ENCODE measurements around the gene DUSP23. TPM values are rescaled to one million over a fixed set of nuclear protein-coding genes. Genes with fewer than 3 reads are reported as not detected.

Gene DUSP23
- total RNA-seq, 1 experiment from 2014 or later, result 35.8 TPM

- Histone ChIP-seq H3K27ac (ENCODE audit: low read depth, low read length) (no peak overlapping the region), H3K79me2 (ENCODE audit: insufficient read depth, low read length) (no peaks in the 10 kb centered on the region), H3K9ac (ENCODE audit: low read length) (no peak overlapping the region), H3K9me3 (ENCODE audit: control insufficient read depth in 1 of 2, insufficient read depth in 1 of 2, low read depth in 1 of 2, low read length in 2 of 2) (no peaks in the 10 kb centered on the region), H4K20me1 (ENCODE audit: insufficient read depth) (no peaks in the 10 kb centered on the region), H3K4me1 (ENCODE audit: control insufficient read depth in 1 of 2, insufficient read depth in 2 of 2, low read length in 2 of 2) (no peaks in the 10 kb centered on the region), H3K36me3 (ENCODE audit: control insufficient read depth in 1 of 2, insufficient read depth in 2 of 2, low read length in 2 of 2) (no peaks in the 10 kb centered on the region), H3K9me2 (ENCODE audit: insufficient read depth) (no peaks in the 10 kb centered on the region), H2AFZ (ENCODE audit: low read depth, low read length, poor library complexity, severe bottlenecking) (no peak overlapping the region), H3K4me3 (replicated peaks in 1 of 2; ENCODE audit: low read depth in 1 of 2, low read length in 2 of 2) (no peak overlapping the region), H3K4me2 (ENCODE audit: low read length) (no peak overlapping the region), H3K27me3 (ENCODE audit: insufficient read depth, low read length) (no peaks in the 10 kb centered on the region)
- ChIA-PET CTCF (no interaction called here), POLR2A (no interaction called here), RAD21 (ENCODE audit: low non-redundant PET in 1 of 2, low total read pairs in 2 of 2, uncharacterized antibody in 2 of 2, unreplicated experiment in 2 of 2) (no interaction called here)
- DNase-seq (ENCODE audit: low read depth, low spot score) (no peak), ATAC-seq (no peak)
- intact Hi-C loops (cut with micrococcal nuclease), result no loop called here
- TF ChIP-seq CEBPB (IDR thresholded peaks at IDR 0.05; ENCODE audit: low read depth), result no peak
- no peak for TF ChIP-seq CTCF (IDR thresholded peaks at IDR 0.05 in 2 of 3, conservative IDR thresholded peaks at IDR 0.05 in 1 of 3; ENCODE audit: borderline replicate concordance in 1 of 3, insufficient read depth in 1 of 3, low read depth in 2 of 3, low read length in 2 of 3)
- no peak for TF ChIP-seq SIN3A (IDR thresholded peaks at IDR 0.05; ENCODE audit: low read depth)
- no peak for TF ChIP-seq ELF1 (IDR thresholded peaks at IDR 0.05; ENCODE audit: borderline replicate concordance, low read depth)
- TF ChIP-seq ATF3 (IDR thresholded peaks at IDR 0.05), result no peak
- BruUV-seq (replicated peaks), result no TSS peak
These were observed 36.9 kb upstream of the DUSP23 start for GRCh38 chr1:159743651-159744410.

- no peak for DNase-seq (ENCODE audit: low read depth, low spot score)
- BruUV-seq (replicated peaks), result no TSS peak
- H3K9ac ChIP-seq (ENCODE audit: low read length), result no peak overlapping the region
- ChIA-PET CTCF (no interaction called here), POLR2A (no interaction called here), RAD21 (ENCODE audit: low non-redundant PET in 1 of 2, low total read pairs in 2 of 2, uncharacterized antibody in 2 of 2, unreplicated experiment in 2 of 2) (no interaction called here)
- no peaks in the 10 kb centered on the region for H3K79me2 ChIP-seq (ENCODE audit: insufficient read depth, low read length)
- H4K20me1 ChIP-seq (ENCODE audit: insufficient read depth), result no peaks in the 10 kb centered on the region
- intact Hi-C loops (cut with micrococcal nuclease), result no loop called here
- H3K27me3 ChIP-seq (ENCODE audit: insufficient read depth, low read length), result no peaks in the 10 kb centered on the region
- no peak overlapping the region for H3K4me3 ChIP-seq (replicated peaks in 1 of 2; ENCODE audit: low read depth in 1 of 2, low read length in 2 of 2)
- no peaks in the 10 kb centered on the region for H3K9me2 ChIP-seq (ENCODE audit: insufficient read depth)
- no peaks in the 10 kb centered on the region for H3K9me3 ChIP-seq (ENCODE audit: control insufficient read depth in 1 of 2, insufficient read depth in 1 of 2, low read depth in 1 of 2, low read length in 2 of 2)
- H3K36me3 ChIP-seq (ENCODE audit: control insufficient read depth in 1 of 2, insufficient read depth in 2 of 2, low read length in 2 of 2), result no peaks in the 10 kb centered on the region
- H3K4me1 ChIP-seq (ENCODE audit: control insufficient read depth in 1 of 2, insufficient read depth in 2 of 2, low read length in 2 of 2), result no peaks in the 10 kb centered on the region
- H3K27ac ChIP-seq (ENCODE audit: low read depth, low read length), result no peak overlapping the region
- H3K4me2 ChIP-seq (ENCODE audit: low read length), result no peak overlapping the region
- ATAC-seq, result no peak
- H2AFZ ChIP-seq (ENCODE audit: low read depth, low read length, poor library complexity, severe bottlenecking), result no peak overlapping the region
- TF ChIP-seq EGR1 (IDR thresholded peaks at IDR 0.05; ENCODE audit: low read depth) (no peak), JUND (IDR thresholded peaks at IDR 0.05) (no peak), EZH2 (IDR thresholded peaks at IDR 0.05) (no peak), SIN3A (IDR thresholded peaks at IDR 0.05; ENCODE audit: low read depth) (no peak), YY1 (IDR thresholded peaks at IDR 0.05; ENCODE audit: extremely low read depth, insufficient replicate concordance, low read depth, low read length) (no peak), FOSL1 (IDR thresholded peaks at IDR 0.05; ENCODE audit: low read depth) (no peak), MAX (IDR thresholded peaks at IDR 0.05) (no peak), RAD21 (IDR thresholded peaks at IDR 0.05; ENCODE audit: low read depth) (no peak), CEBPB (IDR thresholded peaks at IDR 0.05; ENCODE audit: low read depth) (no peak), CBX3 (IDR thresholded peaks at IDR 0.05; ENCODE audit: low read depth) (no peak)
These were observed 34.1 kb upstream of the DUSP23 start for GRCh38 chr1:159746666-159747065.
